ENCODE data around the gene RBM20.

RBM20 gene

GRCh38 chr10:110827410-110827809 lies 183.3 kb downstream of the RBM20 start:
- in situ Hi-C loops (cut with MboI; ENCODE audit: low sequenced_read_pairs) = no loop called here

DNA sequence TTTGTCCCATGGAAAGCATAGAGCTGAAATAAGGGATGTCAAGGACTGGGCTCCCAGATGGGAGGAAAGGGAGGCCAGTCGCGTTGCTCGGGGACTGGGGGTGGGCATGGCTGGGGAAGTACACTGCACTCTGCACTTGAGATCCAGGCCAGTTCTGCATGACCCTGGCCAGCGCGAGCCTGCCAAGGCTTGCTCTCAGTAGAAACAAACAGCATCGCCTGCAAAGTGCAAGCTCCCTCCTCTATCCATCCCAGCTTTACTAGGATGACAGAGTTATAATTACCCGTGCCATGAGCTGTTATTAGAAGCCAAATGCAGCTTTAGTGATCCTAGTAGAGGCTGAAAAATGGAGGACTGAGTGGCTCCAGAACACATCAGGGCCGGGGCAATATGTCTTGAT lies 183.7 kb downstream of the RBM20 start:
- in situ Hi-C loops (cut with MboI; ENCODE audit: low sequenced_read_pairs) = no loop called here

- in situ Hi-C loops (cut with MboI; ENCODE audit: low sequenced_read_pairs) = no loop called here
Observed at GRCh38 chr10:110828525-110828924, 184.4 kb downstream of the RBM20 start.

DNA sequence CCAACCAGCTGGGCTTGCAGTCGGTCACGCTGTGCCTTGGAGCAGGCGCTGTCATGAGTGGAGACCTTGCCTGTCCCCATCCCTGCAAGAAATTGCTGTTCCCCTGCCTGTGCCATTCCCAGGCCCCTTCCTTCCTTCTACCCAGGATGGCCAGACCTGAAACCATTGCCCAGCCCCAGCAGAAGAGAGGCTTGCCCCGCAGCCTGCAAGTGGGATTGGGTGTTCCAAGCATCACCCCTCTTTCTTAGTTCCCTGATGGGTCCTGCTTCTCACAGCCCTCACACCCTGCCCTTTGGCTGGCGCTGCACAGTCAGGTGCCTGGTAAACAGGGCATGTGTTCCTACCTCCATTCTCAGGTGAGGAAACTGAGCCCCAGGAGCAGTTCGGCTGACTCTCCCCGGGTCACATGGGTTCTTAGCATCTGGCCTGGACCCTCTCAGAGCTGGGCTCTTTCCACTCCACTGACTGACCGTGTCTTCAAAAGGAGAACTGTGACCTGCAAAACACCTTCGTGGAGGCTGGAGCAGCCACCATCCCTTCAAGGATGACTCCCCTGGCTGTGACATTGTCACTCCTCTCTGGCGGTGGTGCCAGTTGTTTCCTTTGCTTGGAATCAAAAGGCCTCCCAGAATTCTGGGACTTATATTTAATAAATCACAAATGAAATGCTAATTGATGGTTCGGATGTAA lies 185.7 kb downstream of the RBM20 start:
- in situ Hi-C loops (cut with MboI; ENCODE audit: low sequenced_read_pairs) = no loop called here

GRCh38 chr10:110833234-110833940 lies 189.3 kb downstream of the RBM20 start:
- in situ Hi-C loops (cut with MboI; ENCODE audit: low sequenced_read_pairs) = no loop called here

DNA sequence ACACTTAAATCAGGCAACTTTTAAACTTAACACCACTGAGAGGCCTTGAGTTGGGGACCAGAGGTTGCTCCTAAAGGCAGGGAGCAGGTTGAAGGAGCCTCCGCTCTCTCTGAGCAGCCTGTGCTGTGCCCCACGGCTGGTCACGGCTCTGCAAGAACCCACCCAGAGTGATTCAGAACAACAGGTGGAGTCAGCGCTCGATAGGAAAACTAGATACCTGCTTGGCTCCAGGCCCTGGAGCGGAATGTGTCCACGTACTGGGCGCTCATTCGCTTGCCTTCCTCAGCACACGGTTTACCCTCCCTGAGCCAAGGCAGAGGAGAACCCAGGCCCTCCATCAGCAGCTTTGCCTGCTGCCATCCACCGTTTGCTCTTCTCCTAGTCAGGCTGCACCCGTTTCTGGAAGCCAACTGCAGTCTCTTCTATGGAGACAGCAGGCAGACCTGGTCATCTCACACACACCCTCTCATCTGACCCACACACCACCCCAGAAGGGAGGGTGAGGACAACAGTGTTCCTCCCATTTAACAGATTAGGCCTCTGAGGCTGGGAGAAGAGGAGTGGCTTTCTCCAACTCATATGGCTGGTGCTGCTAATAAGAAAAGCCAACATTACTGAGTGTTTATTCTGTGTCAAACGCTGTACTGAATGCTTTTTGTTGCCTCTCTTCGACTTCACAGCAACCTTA lies 189.9 kb downstream of the RBM20 start:
- in situ Hi-C loops (cut with MboI; ENCODE audit: low sequenced_read_pairs) = no loop called here

GRCh38 chr10:110834629-110835301 lies 190.6 kb downstream of the RBM20 start:
- in situ Hi-C loops (cut with MboI; ENCODE audit: low sequenced_read_pairs) = no loop called here

DNA sequence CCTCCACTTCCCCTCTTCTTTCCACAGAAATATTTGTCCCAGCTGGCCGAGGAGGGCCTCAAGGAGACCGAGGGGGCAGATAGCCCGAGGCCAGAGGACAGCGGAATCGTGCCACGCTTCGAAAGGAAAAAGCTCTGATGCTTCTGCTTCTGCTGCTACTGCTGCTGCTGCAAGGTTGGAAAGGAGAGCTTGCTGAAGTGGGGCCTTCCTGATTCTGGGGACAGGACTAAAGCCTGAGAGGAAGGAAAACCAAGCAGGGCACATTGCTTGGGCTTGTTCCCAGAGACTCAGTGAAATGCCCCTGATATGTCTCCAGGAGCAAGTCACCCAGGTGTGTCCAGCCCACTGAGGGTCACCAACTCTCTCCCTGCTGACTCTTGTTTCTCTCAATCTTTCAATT lies 191.7 kb downstream of the RBM20 start:
- in situ Hi-C loops (cut with MboI; ENCODE audit: low sequenced_read_pairs) = no loop called here

DNA sequence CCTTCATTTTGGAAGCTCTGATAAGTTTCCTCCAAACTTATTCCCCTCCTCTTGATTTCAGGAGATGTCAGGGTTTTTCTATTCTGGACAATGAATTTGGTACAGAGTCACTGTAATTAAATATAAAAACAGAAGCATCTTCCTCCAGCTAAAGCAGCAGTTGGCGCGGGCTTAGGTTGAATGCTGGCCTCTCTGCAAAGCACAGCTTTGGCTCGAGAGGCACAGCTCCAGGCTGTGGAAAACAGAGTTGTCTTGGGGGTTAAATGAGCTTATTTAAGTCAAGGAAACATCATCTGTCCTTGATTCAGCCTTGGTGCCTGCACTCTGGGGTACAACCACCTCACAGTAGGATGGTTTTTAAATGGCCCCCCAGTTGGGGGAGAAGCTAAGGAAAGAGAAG lies 192.6 kb downstream of the RBM20 start:
- in situ Hi-C loops (cut with MboI; ENCODE audit: low sequenced_read_pairs) = no loop called here

DNA sequence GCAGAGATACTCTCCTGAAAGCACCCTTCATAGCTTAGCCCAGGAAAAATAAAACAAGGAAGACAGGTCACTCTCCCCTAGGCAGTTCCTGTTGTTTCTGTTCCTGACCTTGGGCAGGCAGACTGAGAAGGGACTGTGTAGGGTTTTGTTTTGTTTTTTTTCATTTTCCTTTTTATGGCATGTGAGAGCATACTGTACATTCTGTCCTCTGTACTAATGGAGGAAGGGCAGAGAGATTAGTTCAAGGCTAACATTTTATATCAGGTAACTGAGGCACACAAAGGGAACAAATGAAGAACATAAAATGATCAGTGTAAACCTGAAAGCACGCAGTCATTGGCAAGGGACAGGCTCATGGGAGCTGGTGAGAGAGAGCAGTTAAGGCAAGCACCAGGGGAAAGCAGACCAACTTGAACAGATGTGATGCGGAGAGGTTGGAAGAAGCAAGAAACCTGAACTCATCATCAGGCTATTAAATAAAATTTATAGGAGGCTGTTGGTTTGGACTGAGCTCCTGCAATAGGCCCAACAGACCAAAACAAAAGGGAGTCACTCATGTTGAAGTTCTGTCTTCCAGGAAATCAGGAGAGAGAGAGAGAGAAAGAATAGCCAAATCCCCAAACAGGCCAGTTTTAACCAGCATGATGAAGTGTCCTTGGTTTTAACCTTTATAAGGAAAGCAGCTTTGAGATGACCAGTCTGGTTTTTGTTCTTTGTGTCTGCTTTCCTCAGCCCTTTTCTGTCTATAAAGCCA lies 193.5 kb downstream of the RBM20 start:
- in situ Hi-C loops (cut with MboI; ENCODE audit: low sequenced_read_pairs) = no loop called here

GRCh38 chr10:110840225-110840922 lies 196.2 kb downstream of the RBM20 start:
- in situ Hi-C loops (cut with MboI; ENCODE audit: low sequenced_read_pairs) = no loop called here

DNA sequence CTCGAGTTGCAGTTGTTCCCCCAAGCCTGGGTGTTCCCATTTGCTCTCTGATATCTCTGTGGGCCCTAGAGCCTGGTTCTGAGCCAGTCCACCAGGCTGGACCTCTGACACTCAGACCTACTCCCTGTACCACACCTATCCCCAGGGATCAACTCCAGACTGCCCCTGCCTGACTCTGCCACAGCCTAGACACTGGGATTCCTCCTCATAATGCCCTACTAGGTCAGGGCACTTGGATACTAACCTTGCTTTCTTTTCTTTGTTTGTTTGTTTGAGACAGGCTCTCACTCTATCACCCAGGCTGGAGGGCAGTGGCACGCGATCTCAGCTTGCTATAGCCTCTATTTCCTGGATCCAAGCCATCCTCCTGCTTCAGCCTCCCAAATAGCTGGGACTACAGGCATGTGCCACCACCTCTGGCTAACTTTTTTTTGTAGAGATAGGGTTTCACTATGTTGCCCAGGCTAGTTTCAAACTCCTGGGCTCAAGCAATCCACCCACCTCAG lies 196.8 kb downstream of the RBM20 start:
- in situ Hi-C loops (cut with MboI; ENCODE audit: low sequenced_read_pairs) = no loop called here

- in situ Hi-C loops (cut with MboI; ENCODE audit: low sequenced_read_pairs) = no loop called here
Observed at GRCh38 chr10:110841767-110842267, 197.7 kb downstream of the RBM20 start.

GRCh38 chr10:110842326-110842904 lies 198.3 kb downstream of the RBM20 start:
- in situ Hi-C loops (cut with MboI; ENCODE audit: low sequenced_read_pairs) = no loop called here

- in situ Hi-C loops (cut with MboI; ENCODE audit: low sequenced_read_pairs) = no loop called here
Observed at GRCh38 chr10:110843031-110843430, 198.9 kb downstream of the RBM20 start.

GRCh38 chr10:110843796-110844616 lies 199.9 kb downstream of the RBM20 start:
- in situ Hi-C loops (cut with MboI; ENCODE audit: low sequenced_read_pairs) = no loop called here

DNA sequence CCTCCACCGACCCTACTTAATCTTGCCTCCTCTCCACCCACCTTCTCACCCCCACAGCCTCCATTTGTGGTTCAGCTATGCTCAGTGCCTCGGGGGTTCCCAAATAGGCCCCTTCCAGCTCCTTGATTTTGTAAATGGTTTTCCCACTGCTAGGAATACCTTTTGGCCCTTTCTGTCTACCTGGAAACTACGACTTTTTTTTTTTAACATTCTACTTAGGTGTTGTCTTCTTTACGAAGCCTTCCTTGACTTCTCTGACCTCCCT lies 200.4 kb downstream of the RBM20 start:
- in situ Hi-C loops (cut with MboI; ENCODE audit: low sequenced_read_pairs) = no loop called here

- in situ Hi-C loops (cut with MboI; ENCODE audit: low sequenced_read_pairs) = no loop called here
Observed at GRCh38 chr10:110845192-110845755, 201.1 kb downstream of the RBM20 start.

All from HL-60/S4 (cell line).